ENCODE results near the gene EREG.

DNA sequence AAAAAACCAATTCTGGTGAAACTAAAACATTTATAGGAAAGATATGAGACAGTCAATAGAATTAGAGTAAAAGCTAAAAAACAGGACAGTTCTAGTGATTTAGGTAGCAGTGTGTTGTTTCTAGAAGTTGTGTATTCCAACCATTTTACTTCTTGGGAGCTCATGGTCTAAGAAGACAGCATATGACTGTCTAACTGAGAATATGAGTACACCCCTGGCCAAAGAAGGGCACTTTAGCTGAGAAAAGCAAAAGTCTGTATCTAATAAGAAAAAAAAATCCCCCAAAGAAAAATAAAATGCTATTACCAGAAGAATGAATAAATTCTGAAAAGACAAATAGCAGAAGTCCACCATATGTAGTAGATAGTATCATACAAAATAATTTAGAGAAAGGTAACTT, 26.4 kb downstream of the EREG start:
- TF ChIP-seq, protein P1, sequence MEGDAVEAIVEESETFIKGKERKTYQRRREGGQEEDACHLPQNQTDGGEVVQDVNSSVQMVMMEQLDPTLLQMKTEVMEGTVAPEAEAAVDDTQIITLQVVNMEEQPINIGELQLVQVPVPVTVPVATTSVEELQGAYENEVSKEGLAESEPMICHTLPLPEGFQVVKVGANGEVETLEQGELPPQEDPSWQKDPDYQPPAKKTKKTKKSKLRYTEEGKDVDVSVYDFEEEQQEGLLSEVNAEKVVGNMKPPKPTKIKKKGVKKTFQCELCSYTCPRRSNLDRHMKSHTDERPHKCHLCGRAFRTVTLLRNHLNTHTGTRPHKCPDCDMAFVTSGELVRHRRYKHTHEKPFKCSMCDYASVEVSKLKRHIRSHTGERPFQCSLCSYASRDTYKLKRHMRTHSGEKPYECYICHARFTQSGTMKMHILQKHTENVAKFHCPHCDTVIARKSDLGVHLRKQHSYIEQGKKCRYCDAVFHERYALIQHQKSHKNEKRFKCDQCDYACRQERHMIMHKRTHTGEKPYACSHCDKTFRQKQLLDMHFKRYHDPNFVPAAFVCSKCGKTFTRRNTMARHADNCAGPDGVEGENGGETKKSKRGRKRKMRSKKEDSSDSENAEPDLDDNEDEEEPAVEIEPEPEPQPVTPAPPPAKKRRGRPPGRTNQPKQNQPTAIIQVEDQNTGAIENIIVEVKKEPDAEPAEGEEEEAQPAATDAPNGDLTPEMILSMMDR (IDR thresholded peaks at IDR 0.05) = no peak
- no peak for TF ChIP-seq EP300 (IDR thresholded peaks at IDR 0.05)
- no peak for TF ChIP-seq POLR2A (IDR thresholded peaks at IDR 0.05)

Measured in suprapubic skin (tissue), 3 donors.